Right lobe of liver (tissue), 6 donors: ENCODE data around the gene MDN1. TPM values are rescaled to one million over a fixed set of nuclear protein-coding genes. Genes with fewer than 3 reads are reported as not detected.
A peak's percentile ranks its signal among the peaks of the same experiment; 100 is the strongest.
"Not testable (repeated sequence)": the region's sequence is repeated elsewhere in the genome, so short reads cannot be mapped to it uniquely, and the experiment has no call there.

Experiments
- ATAC-seq, 4 donors: fragments of 200-7000 bp; cut with Tn5 transposase; one replicate each; pipeline ENCODE4 v1.9.1; 2020; ENCODE audit warnings: mild to moderate bottlenecking in 4 of 4, moderate library complexity in 4 of 4
- DNase-seq, 3 donors: peaks; one replicate each; pipeline ENCODE4 v3.0.0-alpha.2; 2020
- H3K27ac ChIP-seq, 3 donors: fragments of 200-600 bp; one replicate each; pipeline ENCODE4 v1.8.0; 2022
- H3K27me3 ChIP-seq, 2 donors: fragments of 200-600 bp; one replicate each; pipeline ENCODE4 v1.8.0; 2022
- H3K36me3 ChIP-seq, 4 donors: fragments of 200-600 bp; sonication (generic) in 1 of 4; one replicate each; pipeline versions ENCODE4 v1.5.1 to v1.8.0; 2017 to 2022; ENCODE audit warnings: control low read depth in 1 of 4
- H3K4me1 ChIP-seq, 4 donors: fragments of 200-600 bp; sonication (generic) in 1 of 4; one replicate each; pipeline versions ENCODE4 v1.5.1 to v1.8.0; 2017 to 2022; ENCODE audit warnings: control low read depth in 1 of 4
- H3K4me3 ChIP-seq, 3 donors: fragments of 200-600 bp; one replicate each; pipeline ENCODE4 v1.8.0; 2022
- H3K9me3 ChIP-seq, 4 donors: fragments of 200-600 bp; sonication (generic) in 1 of 4; one replicate each; pipeline versions ENCODE4 v1.5.1 to v1.8.0; 2017 to 2022; ENCODE audit warnings: control low read depth in 1 of 4
- CTCF ChIP-seq, 4 donors: fragments of 200-600 bp in 3 of 4; fragments of 450-650 bp in 1 of 4; IDR thresholded peaks; one replicate each; pipeline versions ENCODE4 v1.5.1 to v1.8.0; 2016 to 2022; ENCODE audit warnings: antibody characterized with exemption in 4 of 4, mild to moderate bottlenecking in 2 of 4
- POLR2A ChIP-seq: fragments of 450-650 bp; IDR thresholded peaks from one replicate; pipeline ENCODE4 v1.6.1; 2017; ENCODE audit warnings: antibody characterized with exemption, mild to moderate bottlenecking
- WGBS: methylation state at CpG from one replicate; pipeline ENCODE4 v1.1.6; 2018; ENCODE audit warnings: low coverage, low lambda C conversion rate; ENCODE audit not compliant: insufficient coverage; ENCODE audit errors: missing lambda C conversion rate; 5-methylcytosine and 5-hydroxymethylcytosine counted together
- intact Hi-C, 2 donors: fragments of 100-400 bp; cut with DNase I; formaldehyde crosslinking; loops; one replicate each; pipeline versions ENCODE4 v1.11.2 to v1.14.1; 2022
- total RNA-seq, 6 experiments: library from RNA; depleted of rRNA in 2 of 6; stranded (reverse); fragments of >200 nt in 2 of 6; fragmentation: NEBNext Ultra II Directional in 3 of 6; extraction: Animal tissue kit (Norgen Biotek cat#: 25700) in 3 of 6; gene quantifications; one replicate each; pipeline versions ENCODE4 v1.1.0 to v1.2.4, GENCODE V29; 2016 to 2023
- donor health status: DM: no; HTN: yes; CAD: no.
- donor health status: DM: no; HTN: no; CAD: no.
- donor health status: DM: no; HTN: no; CAD: no.
- donor health status: DM: no; HTN: yes; CAD: no.
- donor health status: DM: no; HTN: yes; CAD: no.

MDN1 gene
- total RNA-seq, 6 experiments from 2014 or later, result 13.8 to 49.6 (median 25.5) TPM

GRCh38 chr6:89830170-89830809 lies 10.7 kb upstream of the MDN1 start:
- Histone ChIP-seq H3K9me3 (no peaks in the 10 kb centered on the region), H3K27me3 (no peaks in the 10 kb centered on the region), H3K36me3 (no peaks in the 10 kb centered on the region), H3K27ac (peak overlapping the region; percentile 41 to 55 (median 49)), H3K4me1 (peaks cover 0 to 6% (median 0%) of the 10 kb centered on the region in 4 donors), H3K4me3 (peak overlapping the region; percentile 86 to 98 (median 97))
- intact Hi-C loops, result no loop called here
- TF ChIP-seq CTCF (IDR thresholded peaks at IDR 0.05) (no peak), POLR2A (no peak)
- DNase-seq (no peak), ATAC-seq (no peak)
- WGBS, result 14% methylated on average over 14 of the region's 15 CpGs

- intact Hi-C loops, result no loop called here
Measured at GRCh38 chr6:89829472-89830169, 10.0 kb upstream of the MDN1 start, which contains the start of gene CASP8AP2. Gene CASP8AP2 (plus strand): TSS chr6:89829880.

GRCh38 chr6:89828988-89829471 lies 9.4 kb upstream of the MDN1 start:
- ATAC-seq (peak; percentile 23 to 45 (median 32)), DNase-seq (no peak)
- H3K36me3 ChIP-seq, result no peaks in the 10 kb centered on the region
- intact Hi-C loops, result no loop called here
- H3K27ac ChIP-seq, result peak overlapping the region; percentile 74 to 79 (median 75)
- no peaks in the 10 kb centered on the region for H3K9me3 ChIP-seq
- peaks cover 0 to 6% (median 0%) of the 10 kb centered on the region in 4 donors for H3K4me1 ChIP-seq
- 0% methylated on average over 18 of the region's 18 CpGs for WGBS
- peak overlapping the region; percentile 57 to 98 (median 97) for H3K4me3 ChIP-seq
- no peak for TF ChIP-seq CTCF (IDR thresholded peaks at IDR 0.05)
- TF ChIP-seq POLR2A, result no peak
- no peaks in the 10 kb centered on the region for H3K27me3 ChIP-seq

More at GRCh38 chr6:89829472-89830169, 10.0 kb upstream of the MDN1 start, which contains the start of gene CASP8AP2:
- H3K4me3 ChIP-seq, result peak within 1 kb of the TSS; percentile 86 to 98 (median 97)
- no peaks in the 10 kb centered on the region for H3K27me3 ChIP-seq
- peak; percentile 93 to 96 (median 95) for DNase-seq
- ATAC-seq, result peak; percentile 97 to 99 (median 98)
- peak within 1 kb of the TSS; percentile 74 to 79 (median 75) for H3K27ac ChIP-seq
- H3K9me3 ChIP-seq, result no peaks in the 10 kb centered on the region
- H3K36me3 ChIP-seq, result no peaks in the 10 kb centered on the region
- H3K4me1 ChIP-seq, result peaks cover 0 to 6% (median 0%) of the 10 kb centered on the region in 4 donors
- TF ChIP-seq CTCF (IDR thresholded peaks at IDR 0.05), result no peak
- peak; percentile 49 for TF ChIP-seq POLR2A
- WGBS, result 0% methylated on average over 26 of the region's 41 CpGs

- H3K4me1 ChIP-seq, intact Hi-C loops, H3K27me3 ChIP-seq, DNase-seq, ATAC-seq, H3K36me3 ChIP-seq, H3K9me3 ChIP-seq: not testable (repeated sequence)
- Histone ChIP-seq H3K27ac (peak overlapping the region; percentile 74 to 79 (median 75)), H3K4me3 (peak overlapping the region; percentile 57 to 98 (median 97))
- 52% methylated on average over 13 of the region's 13 CpGs for WGBS
Measured at GRCh38 chr6:89828475-89828987, 8.9 kb upstream of the MDN1 start.
